GM15510 (cell line): ENCODE results near the gene MATK.

Source experiments
- POLR2A ChIP-seq: IDR thresholded peaks from 3 replicates; pipeline ENCODE4 v1.6.1; 2011; ENCODE audit warnings: borderline replicate concordance; ENCODE audit not compliant: insufficient read length; ENCODE audit errors: extremely low read depth

The MATK gene

GRCh38 chr19:3785938-3786824, at the start of gene MATK:
TSS of gene MATK (minus strand) at chr19:3786381. CDS start at chr19:3785135, 1,246 bp downstream.
- no peak for TF ChIP-seq POLR2A

- TF ChIP-seq POLR2A: no peak
Observed at GRCh38 chr19:3835055-3835435, 48.9 kb upstream of the MATK start.

- TF ChIP-seq POLR2A: no peak
Observed at GRCh38 chr19:3834349-3835054, 48.3 kb upstream of the MATK start.

- TF ChIP-seq POLR2A: no peak
Observed at GRCh38 chr19:3833578-3834348, 47.6 kb upstream of the MATK start.

- no peak for TF ChIP-seq POLR2A
Observed at GRCh38 chr19:3832001-3832400, 45.8 kb upstream of the MATK start.

GRCh38 chr19:3831601-3832000, 45.4 kb upstream of the MATK start:
- TF ChIP-seq POLR2A: no peak

GRCh38 chr19:3830621-3831589, 44.7 kb upstream of the MATK start:
- no peak for TF ChIP-seq POLR2A

- no peak for TF ChIP-seq POLR2A
Observed at GRCh38 chr19:3827306-3827705, 41.1 kb upstream of the MATK start.

GRCh38 chr19:3826163-3826562, 40.0 kb upstream of the MATK start:
- TF ChIP-seq POLR2A: no peak

GRCh38 chr19:3825286-3825956, 39.2 kb upstream of the MATK start:
- TF ChIP-seq POLR2A: no peak

GRCh38 chr19:3823350-3823713, 37.2 kb upstream of the MATK start:
- TF ChIP-seq POLR2A: no peak

GRCh38 chr19:3822683-3823349, 36.6 kb upstream of the MATK start:
- TF ChIP-seq POLR2A: no peak

GRCh38 chr19:3821857-3822364, 35.7 kb upstream of the MATK start:
- TF ChIP-seq POLR2A: no peak
